ENCODE measurements around the gene MTARC2.

DNA sequence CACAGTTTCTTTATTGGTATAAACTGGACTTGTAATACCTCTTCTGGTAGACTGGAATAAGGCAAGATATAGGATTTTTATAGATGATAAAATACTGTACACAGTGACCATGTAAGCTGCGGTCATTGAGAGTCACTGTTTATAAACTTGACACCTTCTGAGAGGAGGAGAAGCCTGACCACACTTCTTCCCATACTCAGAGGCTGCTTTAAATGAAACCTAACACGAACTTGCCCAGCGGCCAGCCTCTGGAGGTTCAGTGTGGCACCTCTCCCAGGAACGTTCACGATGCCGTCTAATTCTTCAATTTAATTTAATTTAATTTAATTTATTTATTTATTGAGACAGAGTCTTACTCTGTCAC, 61.0 kb downstream of the MTARC2 start:
- TF ChIP-seq, protein P1, sequence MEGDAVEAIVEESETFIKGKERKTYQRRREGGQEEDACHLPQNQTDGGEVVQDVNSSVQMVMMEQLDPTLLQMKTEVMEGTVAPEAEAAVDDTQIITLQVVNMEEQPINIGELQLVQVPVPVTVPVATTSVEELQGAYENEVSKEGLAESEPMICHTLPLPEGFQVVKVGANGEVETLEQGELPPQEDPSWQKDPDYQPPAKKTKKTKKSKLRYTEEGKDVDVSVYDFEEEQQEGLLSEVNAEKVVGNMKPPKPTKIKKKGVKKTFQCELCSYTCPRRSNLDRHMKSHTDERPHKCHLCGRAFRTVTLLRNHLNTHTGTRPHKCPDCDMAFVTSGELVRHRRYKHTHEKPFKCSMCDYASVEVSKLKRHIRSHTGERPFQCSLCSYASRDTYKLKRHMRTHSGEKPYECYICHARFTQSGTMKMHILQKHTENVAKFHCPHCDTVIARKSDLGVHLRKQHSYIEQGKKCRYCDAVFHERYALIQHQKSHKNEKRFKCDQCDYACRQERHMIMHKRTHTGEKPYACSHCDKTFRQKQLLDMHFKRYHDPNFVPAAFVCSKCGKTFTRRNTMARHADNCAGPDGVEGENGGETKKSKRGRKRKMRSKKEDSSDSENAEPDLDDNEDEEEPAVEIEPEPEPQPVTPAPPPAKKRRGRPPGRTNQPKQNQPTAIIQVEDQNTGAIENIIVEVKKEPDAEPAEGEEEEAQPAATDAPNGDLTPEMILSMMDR (IDR thresholded peaks at IDR 0.05; ENCODE audit: low read length) = no peak
- TF ChIP-seq EZH2 (IDR thresholded peaks at IDR 0.05; ENCODE audit: borderline replicate concordance, low read length) = no peak
